ENCODE measurements around the gene POPDC3. TPM values are rescaled to one million over a fixed set of nuclear protein-coding genes. Genes with fewer than 3 reads are reported as not detected.
"Not testable (repeated sequence)": the region's sequence is repeated elsewhere in the genome, so short reads cannot be mapped to it uniquely, and the experiment has no call there.

The POPDC3 gene
- total RNA-seq, 1 donor, result not detected

- H3K4me3 ChIP-seq (ENCODE audit: low read length), result no peak overlapping the region
These were observed 5.1 kb upstream of the POPDC3 start for GRCh38 chr6:105184921-105185320.

GRCh38 chr6:105181981-105182515 is 2.2 kb upstream of the POPDC3 start:
- Histone ChIP-seq H3K4me1 (ENCODE audit: insufficient read depth, low read length) (no peaks in the 10 kb centered on the region), H3K9me3 (ENCODE audit: low read depth, low read length) (no peaks in the 10 kb centered on the region), H3K4me3 (ENCODE audit: low read length) (no peak overlapping the region), H3K27me3 (ENCODE audit: insufficient read depth, low read length) (peaks cover 72% of the 10 kb centered on the region)

More at GRCh38 chr6:105184921-105185320, 5.1 kb upstream of the POPDC3 start:
- peaks cover 48% of the 10 kb centered on the region for H3K27me3 ChIP-seq (ENCODE audit: insufficient read depth, low read length)
- H3K9me3 ChIP-seq (ENCODE audit: low read depth, low read length), result no peaks in the 10 kb centered on the region
- no peaks in the 10 kb centered on the region for H3K4me1 ChIP-seq (ENCODE audit: insufficient read depth, low read length)

GRCh38 chr6:105178636-105179035 is 1.2 kb downstream of the POPDC3 start:
- Histone ChIP-seq H3K9me3 (ENCODE audit: low read depth, low read length) (no peaks in the 10 kb centered on the region), H3K27me3 (ENCODE audit: insufficient read depth, low read length) (peaks cover 69% of the 10 kb centered on the region), H3K4me3 (ENCODE audit: low read length) (no peak overlapping the region)

DNA sequence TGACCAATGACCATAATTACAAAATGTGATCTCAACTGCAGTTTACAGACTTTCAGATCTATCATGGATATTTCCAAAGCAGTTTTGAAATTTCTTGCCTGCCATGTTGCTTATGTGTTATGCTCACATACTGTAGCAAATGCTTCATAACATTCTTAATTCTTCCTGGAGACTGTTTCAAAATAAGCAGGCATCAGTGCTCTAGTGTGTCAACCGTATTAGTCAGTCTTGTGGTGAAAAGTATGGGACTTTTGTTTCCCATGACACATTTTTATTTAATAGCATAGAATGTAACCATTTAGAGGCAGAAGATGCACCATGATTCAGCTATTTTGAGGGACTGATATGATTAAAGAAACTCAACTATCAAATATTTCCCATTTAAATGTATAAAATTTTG is 1.7 kb downstream of the POPDC3 start:
- H3K9me3 ChIP-seq (ENCODE audit: low read depth, low read length), result no peaks in the 10 kb centered on the region
- H3K4me3 ChIP-seq (ENCODE audit: low read length), result no peak overlapping the region
- H3K4me1 ChIP-seq (ENCODE audit: insufficient read depth, low read length), result no peaks in the 10 kb centered on the region
- H3K27me3 ChIP-seq (ENCODE audit: insufficient read depth, low read length), result peaks cover 63% of the 10 kb centered on the region

More at GRCh38 chr6:105178636-105179035, 1.2 kb downstream of the POPDC3 start:
- H3K4me1 ChIP-seq (ENCODE audit: insufficient read depth, low read length), result no peaks in the 10 kb centered on the region

- no peak overlapping the region for H3K4me3 ChIP-seq (ENCODE audit: low read length)
- H3K27me3 ChIP-seq (ENCODE audit: insufficient read depth, low read length), result peaks cover 58% of the 10 kb centered on the region
- no peaks in the 10 kb centered on the region for H3K4me1 ChIP-seq (ENCODE audit: insufficient read depth, low read length)
- no peaks in the 10 kb centered on the region for H3K9me3 ChIP-seq (ENCODE audit: low read depth, low read length)
These were observed 2.3 kb downstream of the POPDC3 start for GRCh38 chr6:105177556-105177955.

DNA sequence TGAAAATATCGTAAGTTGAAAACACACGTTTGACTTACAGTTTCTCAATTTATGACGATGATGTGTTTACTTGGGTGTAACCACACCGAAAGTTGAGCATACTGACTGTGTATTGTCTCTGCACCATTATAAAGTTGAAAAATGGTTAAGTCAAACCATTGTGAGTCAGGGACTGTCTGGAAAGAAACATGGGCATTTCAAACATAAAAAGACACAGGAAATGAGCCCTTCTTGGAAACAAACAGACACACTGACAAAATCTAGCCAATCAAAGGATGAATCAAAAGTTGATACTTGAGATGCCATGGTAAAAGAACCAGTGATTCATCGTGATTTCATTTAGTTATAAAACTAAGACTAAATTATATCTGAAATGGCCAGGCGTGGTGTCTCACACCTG is 5.3 kb downstream of the POPDC3 start:
- Histone ChIP-seq H3K27me3 (ENCODE audit: insufficient read depth, low read length) (peaks cover 32% of the 10 kb centered on the region), H3K4me3 (ENCODE audit: low read length) (no peak overlapping the region), H3K9me3 (ENCODE audit: low read depth, low read length) (no peaks in the 10 kb centered on the region), H3K4me1 (ENCODE audit: insufficient read depth, low read length) (no peaks in the 10 kb centered on the region)

GRCh38 chr6:105172515-105172914 is 7.3 kb downstream of the POPDC3 start:
- peaks cover 20% of the 10 kb centered on the region for H3K27me3 ChIP-seq (ENCODE audit: insufficient read depth, low read length)
- H3K9me3 ChIP-seq (ENCODE audit: low read depth, low read length); H3K4me1 ChIP-seq (ENCODE audit: insufficient read depth, low read length); H3K4me3 ChIP-seq (ENCODE audit: low read length): not testable (repeated sequence)

DNA sequence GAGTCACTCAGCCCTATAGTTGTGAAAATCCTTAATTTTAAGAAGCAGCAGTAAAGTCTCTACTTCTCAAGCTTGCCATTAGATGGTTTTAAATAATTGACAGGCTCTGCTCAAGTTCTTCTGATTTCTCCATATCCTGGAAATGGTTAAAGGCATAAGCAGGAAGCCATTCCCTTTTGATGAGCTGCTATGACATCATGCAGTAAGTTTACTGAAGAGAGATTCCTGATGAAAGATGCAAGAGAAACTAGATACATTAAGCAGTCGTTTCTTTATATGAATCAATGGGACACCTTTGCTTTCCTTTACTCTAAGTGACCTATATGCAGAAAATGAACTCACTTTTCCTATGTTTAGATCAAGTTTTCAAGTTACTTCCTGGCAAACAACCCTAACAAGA is 9.8 kb downstream of the POPDC3 start:
- H3K27me3 ChIP-seq (ENCODE audit: insufficient read depth, low read length), result peaks cover 10% of the 10 kb centered on the region
- no peaks in the 10 kb centered on the region for H3K9me3 ChIP-seq (ENCODE audit: low read depth, low read length)
- H3K4me3 ChIP-seq (ENCODE audit: low read length), result no peak overlapping the region
- no peaks in the 10 kb centered on the region for H3K4me1 ChIP-seq (ENCODE audit: insufficient read depth, low read length)

DNA sequence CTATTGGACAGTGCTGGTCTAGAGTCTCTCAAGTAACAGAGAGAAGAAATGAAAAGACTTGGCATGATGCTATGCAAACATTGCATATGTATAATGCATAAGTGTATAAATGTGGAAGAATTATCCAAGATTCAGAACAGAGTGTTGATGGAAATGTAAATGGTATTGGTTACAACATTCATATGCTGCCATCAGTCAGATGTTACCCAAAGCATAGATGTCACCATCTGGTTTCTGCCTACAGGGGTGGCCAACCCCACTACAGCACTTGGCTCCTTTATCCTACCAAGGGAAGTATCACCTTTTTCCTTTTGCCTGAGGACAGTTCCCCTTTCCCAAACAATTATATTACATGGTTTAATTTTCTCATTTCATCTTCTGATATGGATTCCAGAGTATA is 11.9 kb downstream of the POPDC3 start:
- no peaks in the 10 kb centered on the region for H3K4me1 ChIP-seq (ENCODE audit: insufficient read depth, low read length)
- peaks cover 11% of the 10 kb centered on the region for H3K27me3 ChIP-seq (ENCODE audit: insufficient read depth, low read length)
- H3K4me3 ChIP-seq (ENCODE audit: low read length), result no peak overlapping the region
- no peaks in the 10 kb centered on the region for H3K9me3 ChIP-seq (ENCODE audit: low read depth, low read length)

DNA sequence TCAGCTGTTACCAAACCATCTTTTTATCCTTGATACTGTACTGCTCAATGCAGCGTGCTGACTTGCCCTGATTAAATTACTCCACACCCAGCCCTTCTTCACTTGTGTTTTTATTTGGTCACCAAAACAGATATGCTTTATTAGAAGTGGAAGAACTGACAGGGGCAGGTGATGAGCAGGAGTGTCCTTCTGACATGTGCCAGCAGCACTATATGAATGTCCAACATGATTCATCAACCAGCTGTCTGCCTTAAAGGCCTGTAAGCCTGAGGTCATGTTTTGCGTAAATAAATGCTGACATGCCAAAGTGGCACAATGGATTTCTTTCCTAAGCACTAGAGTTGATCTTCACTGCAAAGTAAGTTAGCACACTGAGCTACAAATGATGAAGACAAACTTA is 15.4 kb downstream of the POPDC3 start:
- H3K4me3 ChIP-seq (ENCODE audit: low read length), result no peak overlapping the region
- no peaks in the 10 kb centered on the region for H3K9me3 ChIP-seq (ENCODE audit: low read depth, low read length)
- peaks cover 18% of the 10 kb centered on the region for H3K27me3 ChIP-seq (ENCODE audit: insufficient read depth, low read length)

GRCh38 chr6:105163183-105163582 is 16.6 kb downstream of the POPDC3 start:
- peaks cover 12% of the 10 kb centered on the region for H3K27me3 ChIP-seq (ENCODE audit: insufficient read depth, low read length)
- H3K9me3 ChIP-seq (ENCODE audit: low read depth, low read length), result no peaks in the 10 kb centered on the region
- no peaks in the 10 kb centered on the region for H3K4me1 ChIP-seq (ENCODE audit: insufficient read depth, low read length)
- no peak overlapping the region for H3K4me3 ChIP-seq (ENCODE audit: low read length)

More for the DNA sequence above, 15.4 kb downstream of the POPDC3 start:
- H3K4me1 ChIP-seq (ENCODE audit: insufficient read depth, low read length), result no peaks in the 10 kb centered on the region

- peaks cover 16% of the 10 kb centered on the region for H3K27me3 ChIP-seq (ENCODE audit: insufficient read depth, low read length)
- H3K9me3 ChIP-seq (ENCODE audit: low read depth, low read length), result no peaks in the 10 kb centered on the region
- no peaks in the 10 kb centered on the region for H3K4me1 ChIP-seq (ENCODE audit: insufficient read depth, low read length)
- no peak overlapping the region for H3K4me3 ChIP-seq (ENCODE audit: low read length)
These were observed 17.4 kb downstream of the POPDC3 start for GRCh38 chr6:105162377-105162776.

GRCh38 chr6:105161421-105161820 is 18.4 kb downstream of the POPDC3 start:
- Histone ChIP-seq H3K27me3 (ENCODE audit: insufficient read depth, low read length) (peaks cover 19% of the 10 kb centered on the region), H3K9me3 (ENCODE audit: low read depth, low read length) (no peaks in the 10 kb centered on the region), H3K4me1 (ENCODE audit: insufficient read depth, low read length) (no peaks in the 10 kb centered on the region), H3K4me3 (ENCODE audit: low read length) (no peak overlapping the region)

GRCh38 chr6:105153676-105154075 is 26.1 kb downstream of the POPDC3 start:
- Histone ChIP-seq H3K4me3 (ENCODE audit: low read length) (no peak overlapping the region), H3K4me1 (ENCODE audit: insufficient read depth, low read length) (no peaks in the 10 kb centered on the region), H3K27me3 (ENCODE audit: insufficient read depth, low read length) (peaks cover 14% of the 10 kb centered on the region), H3K9me3 (ENCODE audit: low read depth, low read length) (no peaks in the 10 kb centered on the region)

DNA sequence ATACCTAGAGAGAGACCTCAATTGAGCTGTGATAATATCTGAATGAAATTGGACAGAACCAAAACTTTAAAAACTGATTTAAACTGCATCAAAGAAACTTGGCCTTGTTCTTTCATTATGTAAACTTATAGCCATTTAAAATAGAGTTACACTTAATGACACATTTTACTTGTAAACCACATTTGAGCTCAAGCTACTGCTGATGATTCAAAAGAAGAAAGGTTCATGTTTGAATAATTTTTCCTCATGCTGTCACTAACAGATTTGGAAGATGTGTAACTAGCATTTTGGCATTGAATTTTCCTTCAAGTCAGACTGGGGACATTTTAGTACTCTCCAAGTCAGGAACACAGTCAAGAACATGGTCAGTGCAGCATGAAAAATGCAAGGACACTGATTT is 26.9 kb downstream of the POPDC3 start:
- Histone ChIP-seq H3K4me3 (ENCODE audit: low read length) (no peak overlapping the region), H3K27me3 (ENCODE audit: insufficient read depth, low read length) (peaks cover 13% of the 10 kb centered on the region), H3K4me1 (ENCODE audit: insufficient read depth, low read length) (no peaks in the 10 kb centered on the region), H3K9me3 (ENCODE audit: low read depth, low read length) (no peaks in the 10 kb centered on the region)

GRCh38 chr6:105151644-105152043 is 28.2 kb downstream of the POPDC3 start:
- peaks cover 8% of the 10 kb centered on the region for H3K27me3 ChIP-seq (ENCODE audit: insufficient read depth, low read length)

More at GRCh38 chr6:105151644-105152043, 28.2 kb downstream of the POPDC3 start:
- no peak overlapping the region for H3K4me3 ChIP-seq (ENCODE audit: low read length)
- H3K9me3 ChIP-seq (ENCODE audit: low read depth, low read length), result no peaks in the 10 kb centered on the region
- no peaks in the 10 kb centered on the region for H3K4me1 ChIP-seq (ENCODE audit: insufficient read depth, low read length)
